Adrenal gland (tissue), 5 donors: ENCODE measurements around the gene SFXN5.

Experiments
- CTCF ChIP-seq, 6 experiments: fragments of 450-650 bp in 4 of 6; fragments of 200-600 bp in 2 of 6; sonication (generic) in 1 of 6; IDR thresholded peaks; 1 replicate in 5 of 6; 2 replicates in 1 of 6; pipeline versions ENCODE4 v1.5.1 to v1.8.0; 2016 to 2021; ENCODE audit warnings: antibody characterized with exemption in 6 of 6, mild to moderate bottlenecking in 2 of 6, moderate library complexity in 1 of 6
- POLR2A ChIP-seq, 2 donors: fragments of 450-650 bp; IDR thresholded peaks; one replicate each; pipeline ENCODE4 v1.6.1; 2017; ENCODE audit warnings: antibody characterized with exemption in 2 of 2, mild to moderate bottlenecking in 2 of 2, moderate library complexity in 1 of 2
- donor health status: DM: no; HTN: no; CAD: no.

- TF ChIP-seq CTCF (IDR thresholded peaks at IDR 0.05) (no peak), POLR2A (IDR thresholded peaks at IDR 0.05) (no peak)
Measured at GRCh38 chr2:72894514-72894913, 177.0 kb downstream of the SFXN5 start.
